ENCODE results near the gene LZTS2.

The LZTS2 gene

GRCh38 chr10:101054876-101055275, 55.3 kb downstream of the LZTS2 start:
- no peak for DNase-seq (ENCODE audit: low spot score)

- DNase-seq (ENCODE audit: low spot score), result no peak
These were observed 55.8 kb downstream of the LZTS2 start for GRCh38 chr10:101055411-101055810.

GRCh38 chr10:101056365-101057151, 57.0 kb downstream of the LZTS2 start:
- DNase-seq (ENCODE audit: low spot score), result no peak
